Measurements from ENCODE around the gene MGAT4B. TPM values are rescaled to one million over a fixed set of nuclear protein-coding genes. Genes with fewer than 3 reads are reported as not detected.
A peak's percentile ranks its signal among the peaks of the same experiment; 100 is the strongest.

MGAT4B gene
- total RNA-seq, 1 donor from 2014 or later, result 120 TPM

DNA sequence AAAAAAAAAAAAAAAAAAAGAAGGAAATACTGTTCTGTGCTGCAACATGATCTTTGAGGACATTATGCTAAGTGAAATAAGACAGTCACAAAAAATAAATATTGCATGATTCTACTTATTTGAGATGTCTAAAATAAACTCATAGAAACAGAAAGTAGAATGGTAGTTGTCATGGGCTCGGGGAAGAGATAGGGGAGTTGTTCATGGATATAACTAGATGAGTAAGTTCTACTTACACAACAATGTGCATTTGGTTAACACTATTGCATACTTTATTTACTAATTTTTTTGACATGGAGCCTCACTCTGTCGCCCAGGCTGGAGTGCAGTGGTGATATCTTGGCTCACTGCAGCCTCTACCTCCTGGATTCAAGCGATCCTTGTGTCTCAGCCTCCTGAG, 58.9 kb downstream of the MGAT4B start:
- H3K4me3 Mint-ChIP-seq, result no peak overlapping the region
- no peaks in the 10 kb centered on the region for H3K27me3 Mint-ChIP-seq (ENCODE audit: low read depth)
- no peak for DNase-seq (ENCODE audit: low read depth, low spot score)
- peaks cover 8% of the 10 kb centered on the region for H3K36me3 Mint-ChIP-seq (ENCODE audit: low read depth)
- H3K4me1 Mint-ChIP-seq, result peaks cover 4% of the 10 kb centered on the region
- TF ChIP-seq, protein P1, sequence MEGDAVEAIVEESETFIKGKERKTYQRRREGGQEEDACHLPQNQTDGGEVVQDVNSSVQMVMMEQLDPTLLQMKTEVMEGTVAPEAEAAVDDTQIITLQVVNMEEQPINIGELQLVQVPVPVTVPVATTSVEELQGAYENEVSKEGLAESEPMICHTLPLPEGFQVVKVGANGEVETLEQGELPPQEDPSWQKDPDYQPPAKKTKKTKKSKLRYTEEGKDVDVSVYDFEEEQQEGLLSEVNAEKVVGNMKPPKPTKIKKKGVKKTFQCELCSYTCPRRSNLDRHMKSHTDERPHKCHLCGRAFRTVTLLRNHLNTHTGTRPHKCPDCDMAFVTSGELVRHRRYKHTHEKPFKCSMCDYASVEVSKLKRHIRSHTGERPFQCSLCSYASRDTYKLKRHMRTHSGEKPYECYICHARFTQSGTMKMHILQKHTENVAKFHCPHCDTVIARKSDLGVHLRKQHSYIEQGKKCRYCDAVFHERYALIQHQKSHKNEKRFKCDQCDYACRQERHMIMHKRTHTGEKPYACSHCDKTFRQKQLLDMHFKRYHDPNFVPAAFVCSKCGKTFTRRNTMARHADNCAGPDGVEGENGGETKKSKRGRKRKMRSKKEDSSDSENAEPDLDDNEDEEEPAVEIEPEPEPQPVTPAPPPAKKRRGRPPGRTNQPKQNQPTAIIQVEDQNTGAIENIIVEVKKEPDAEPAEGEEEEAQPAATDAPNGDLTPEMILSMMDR (conservative IDR thresholded peaks at IDR 0.05), result no peak
- peaks cover 2% of the 10 kb centered on the region for H3K9me3 Mint-ChIP-seq
- no peak overlapping the region for H3K27ac Mint-ChIP-seq (ENCODE audit: unreplicated experiment)

Small RNA genes lying within 50 kb of the gene (microRNA-seq; reads per million reads assigned to microRNA genes)
- 37.9 reads per million, percentile 45 among the genes with 10 or more reads in this experiment for gene MIR1229

Other genes with a start within 250 kb of the MGAT4B start
- gene HNRNPH1, start 183.2 kb downstream of the MGAT4B start, total RNA-seq, result 1,155 and 1,166 TPM in 2 replicates
- not detected in 2 replicates for gene CBY3, start 125.8 kb downstream of the MGAT4B start, total RNA-seq
- 652 and 682 TPM in 2 replicates for gene CANX, start 107.9 kb downstream of the MGAT4B start, total RNA-seq
- gene MAML1, start 74.0 kb downstream of the MGAT4B start, total RNA-seq, result 57.6 and 59.1 TPM in 2 replicates
- 2.4 and 3.3 TPM in 2 replicates for gene LTC4S, start 12.9 kb downstream of the MGAT4B start, total RNA-seq
- 67.6 and 69.5 TPM in 2 replicates for gene SQSTM1, start 14.0 kb upstream of the MGAT4B start, total RNA-seq
- 40.9 and 42.2 TPM in 2 replicates for gene MRNIP, start 52.0 kb upstream of the MGAT4B start, total RNA-seq
- 101 and 107 TPM in 2 replicates for gene TBC1D9B, start 101.0 kb upstream of the MGAT4B start, total RNA-seq